ENCODE results near the gene MAGEB4. TPM values are rescaled to one million over a fixed set of nuclear protein-coding genes. Genes with fewer than 3 reads are reported as not detected.

MAGEB4 gene
- total RNA-seq, 1 experiment from 2014 or later = not detected

DNA sequence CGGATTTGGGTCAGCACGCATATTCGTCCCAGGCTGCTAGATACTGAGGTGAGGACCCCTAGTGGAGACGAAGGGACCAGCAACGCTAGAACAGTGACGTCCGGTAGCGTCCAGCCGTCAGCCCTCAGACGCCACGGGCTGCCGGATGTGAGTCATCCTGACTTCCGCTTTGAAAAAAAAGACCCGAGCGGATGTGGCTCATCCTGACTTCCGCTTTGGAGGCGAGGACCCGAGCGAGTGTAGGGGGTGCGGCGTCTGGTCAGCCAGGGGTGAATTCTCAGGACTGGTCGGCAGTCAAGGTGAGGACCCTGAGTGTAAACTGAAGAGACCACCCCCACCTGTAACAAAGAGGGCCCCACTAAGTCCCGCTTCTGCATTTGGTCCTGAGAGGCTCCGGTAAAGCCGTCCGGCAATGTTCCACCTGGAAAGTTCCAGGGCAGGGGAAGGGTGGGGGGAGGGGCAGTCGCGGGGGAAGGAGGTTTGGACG, 26.4 kb upstream of the MAGEB4 start, which contains the start of gene MAGEB2:
Gene MAGEB2, plus strand, starts transcription at position 207 of the 487 bp plus-strand sequence. CDS start 3,018 bp downstream, outside the sequence.
- Mint-ChIP-seq H3K9me3 (ENCODE audit: unreplicated experiment) (no peaks in the 10 kb centered on the region), H3K27me3 (ENCODE audit: insufficient read depth, unreplicated experiment) (peaks cover 33% of the 10 kb centered on the region), H3K4me3 (ENCODE audit: unreplicated experiment) (no peak within 1 kb of the TSS), H3K27ac (ENCODE audit: low read depth, unreplicated experiment) (no peak within 1 kb of the TSS), H3K36me3 (ENCODE audit: insufficient read depth, unreplicated experiment) (no peaks in the 10 kb centered on the region), H3K4me1 (ENCODE audit: insufficient read depth, unreplicated experiment) (no peaks in the 10 kb centered on the region)
- intact Hi-C loops (cut with micrococcal nuclease) = no loop called here
- POLR2A ChIA-PET = no interaction called here
- BruUV-seq (replicated peaks) = no TSS peak
- TF ChIP-seq, protein P1, sequence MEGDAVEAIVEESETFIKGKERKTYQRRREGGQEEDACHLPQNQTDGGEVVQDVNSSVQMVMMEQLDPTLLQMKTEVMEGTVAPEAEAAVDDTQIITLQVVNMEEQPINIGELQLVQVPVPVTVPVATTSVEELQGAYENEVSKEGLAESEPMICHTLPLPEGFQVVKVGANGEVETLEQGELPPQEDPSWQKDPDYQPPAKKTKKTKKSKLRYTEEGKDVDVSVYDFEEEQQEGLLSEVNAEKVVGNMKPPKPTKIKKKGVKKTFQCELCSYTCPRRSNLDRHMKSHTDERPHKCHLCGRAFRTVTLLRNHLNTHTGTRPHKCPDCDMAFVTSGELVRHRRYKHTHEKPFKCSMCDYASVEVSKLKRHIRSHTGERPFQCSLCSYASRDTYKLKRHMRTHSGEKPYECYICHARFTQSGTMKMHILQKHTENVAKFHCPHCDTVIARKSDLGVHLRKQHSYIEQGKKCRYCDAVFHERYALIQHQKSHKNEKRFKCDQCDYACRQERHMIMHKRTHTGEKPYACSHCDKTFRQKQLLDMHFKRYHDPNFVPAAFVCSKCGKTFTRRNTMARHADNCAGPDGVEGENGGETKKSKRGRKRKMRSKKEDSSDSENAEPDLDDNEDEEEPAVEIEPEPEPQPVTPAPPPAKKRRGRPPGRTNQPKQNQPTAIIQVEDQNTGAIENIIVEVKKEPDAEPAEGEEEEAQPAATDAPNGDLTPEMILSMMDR (IDR thresholded peaks at IDR 0.05; ENCODE audit: unreplicated experiment) = no peak
- CTCF ChIA-PET = no interaction called here
- DNase-seq (ENCODE audit: unreplicated experiment) = no peak

DNA sequence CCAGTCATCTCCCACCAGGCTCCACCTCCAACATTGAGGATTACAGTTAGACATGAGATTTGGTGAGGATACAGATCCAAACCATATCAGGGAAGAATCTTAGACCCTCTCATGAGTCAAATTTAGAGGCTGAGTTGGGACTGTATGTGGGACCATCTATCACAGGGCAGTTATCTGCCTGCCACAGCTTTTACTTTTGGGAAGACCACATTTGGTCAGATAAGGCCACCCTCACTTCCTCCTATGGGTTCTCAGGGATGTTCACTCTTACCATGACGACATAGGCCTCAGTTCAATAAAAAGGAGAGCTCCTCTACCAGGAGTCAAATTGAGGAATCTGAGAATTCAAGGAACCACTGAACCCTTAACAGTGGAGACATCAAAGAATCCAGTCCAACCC, 24.3 kb upstream of the MAGEB4 start:
- no peak for DNase-seq (ENCODE audit: unreplicated experiment)
- intact Hi-C loops (cut with micrococcal nuclease) = no loop called here
- Mint-ChIP-seq H3K27me3 (ENCODE audit: insufficient read depth, unreplicated experiment) (peaks cover 14% of the 10 kb centered on the region), H3K4me3 (ENCODE audit: unreplicated experiment) (no peak overlapping the region), H3K36me3 (ENCODE audit: insufficient read depth, unreplicated experiment) (no peaks in the 10 kb centered on the region), H3K27ac (ENCODE audit: low read depth, unreplicated experiment) (no peak overlapping the region), H3K9me3 (ENCODE audit: unreplicated experiment) (no peaks in the 10 kb centered on the region), H3K4me1 (ENCODE audit: insufficient read depth, unreplicated experiment) (no peaks in the 10 kb centered on the region)
- TF ChIP-seq, protein P1 (IDR thresholded peaks at IDR 0.05; ENCODE audit: unreplicated experiment) = no peak
- POLR2A ChIA-PET = no interaction called here
- no TSS peak for BruUV-seq (replicated peaks)
- CTCF ChIA-PET = no interaction called here

DNA sequence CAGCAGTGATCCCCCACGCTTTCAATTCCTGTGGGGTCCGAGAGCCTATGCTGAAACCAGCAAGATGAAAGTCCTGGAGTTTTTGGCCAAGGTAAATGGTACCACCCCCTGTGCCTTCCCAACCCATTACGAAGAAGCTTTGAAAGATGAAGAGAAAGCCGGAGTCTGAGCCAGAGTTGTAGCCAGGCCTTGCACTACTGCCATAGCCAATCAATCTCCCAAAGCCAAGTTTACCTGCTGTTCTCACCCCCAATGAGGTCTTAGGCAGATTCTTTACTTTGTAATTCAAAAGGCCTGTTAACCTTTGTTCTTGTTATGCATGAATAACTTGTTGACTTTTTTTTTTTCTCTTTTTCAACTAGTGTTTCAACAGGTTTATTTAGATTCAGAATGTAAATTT, 22.4 kb upstream of the MAGEB4 start:
- POLR2A ChIA-PET = no interaction called here
- H3K9me3 Mint-ChIP-seq (ENCODE audit: unreplicated experiment) = no peaks in the 10 kb centered on the region
- no TSS peak for BruUV-seq (replicated peaks)

DNA sequence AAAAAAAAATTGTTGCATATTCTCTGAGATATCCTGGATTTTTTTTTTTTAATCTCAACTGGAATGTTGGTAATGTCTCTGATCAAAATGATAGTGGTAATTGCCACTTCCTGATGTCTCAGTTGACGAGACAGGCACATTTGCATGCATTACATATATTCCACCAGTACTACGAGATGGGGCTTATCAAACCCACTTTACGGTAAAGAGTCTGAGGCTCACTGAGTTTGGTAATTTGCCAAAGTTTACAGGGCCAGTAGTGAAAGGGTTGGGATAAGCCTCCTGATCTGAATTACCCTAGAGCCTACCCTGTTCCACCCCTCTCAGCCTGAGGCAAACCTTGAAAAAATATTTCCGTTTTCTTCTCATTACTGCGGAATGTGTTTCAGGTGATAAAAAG, 21.1 kb upstream of the MAGEB4 start:
- no peak for DNase-seq (ENCODE audit: unreplicated experiment)
- TF ChIP-seq, protein P1 (IDR thresholded peaks at IDR 0.05; ENCODE audit: unreplicated experiment) = no peak
- Mint-ChIP-seq H3K27ac (ENCODE audit: low read depth, unreplicated experiment) (no peak overlapping the region), H3K36me3 (ENCODE audit: insufficient read depth, unreplicated experiment) (no peaks in the 10 kb centered on the region), H3K27me3 (ENCODE audit: insufficient read depth, unreplicated experiment) (no peaks in the 10 kb centered on the region), H3K9me3 (ENCODE audit: unreplicated experiment) (no peaks in the 10 kb centered on the region), H3K4me3 (ENCODE audit: unreplicated experiment) (no peak overlapping the region), H3K4me1 (ENCODE audit: insufficient read depth, unreplicated experiment) (no peaks in the 10 kb centered on the region)
- intact Hi-C loops (cut with micrococcal nuclease) = no loop called here
- no TSS peak for BruUV-seq (replicated peaks)
- CTCF ChIA-PET = no interaction called here
- POLR2A ChIA-PET = no interaction called here

More for the DNA sequence above, 22.4 kb upstream of the MAGEB4 start:
- TF ChIP-seq, protein P1 (IDR thresholded peaks at IDR 0.05; ENCODE audit: unreplicated experiment) = no peak
- H3K36me3 Mint-ChIP-seq (ENCODE audit: insufficient read depth, unreplicated experiment) = no peaks in the 10 kb centered on the region
- intact Hi-C loops (cut with micrococcal nuclease) = no loop called here
- no peak for DNase-seq (ENCODE audit: unreplicated experiment)
- H3K27me3 Mint-ChIP-seq (ENCODE audit: insufficient read depth, unreplicated experiment) = peaks cover under 1% of the 10 kb centered on the region
- H3K4me3 Mint-ChIP-seq (ENCODE audit: unreplicated experiment) = no peak overlapping the region
- no peaks in the 10 kb centered on the region for H3K4me1 Mint-ChIP-seq (ENCODE audit: insufficient read depth, unreplicated experiment)
- no peak overlapping the region for H3K27ac Mint-ChIP-seq (ENCODE audit: low read depth, unreplicated experiment)
- CTCF ChIA-PET = interaction anchor here (0.6 kb wide), 1 partner anchor 44 kb away, joined by 3 read pairs; no protein-coding TSS in a partner anchor
